Measurements from ENCODE around the gene B4GALT7.

GRCh38 chr5:177610770-177611445 is 11.0 kb downstream of the B4GALT7 start:
- no peak for TF ChIP-seq CTCF (conservative IDR thresholded peaks at IDR 0.05; ENCODE audit: low read length)
- no peak for TF ChIP-seq EZH2phosphoT487 (IDR thresholded peaks at IDR 0.05; ENCODE audit: borderline replicate concordance)

Measured in Loucy (cell line).